Kidney glomerular epithelial cell (primary cell): ENCODE measurements around the gene ADAMTSL1.
A peak's percentile ranks its signal among the peaks of the same experiment; 100 is the strongest.

Experiments used
- DNase-seq: peaks from one replicate; lab custom pipeline; 2025; lab: John Stamatoyannopoulos, UW

The ADAMTSL1 gene

GRCh38 chr9:18473652-18474279, at the start of gene ADAMTSL1:
Gene ADAMTSL1 (plus strand): TSS chr9:18474153. CDS start chr9:18474233, 80 bp downstream.
- DNase-seq = peak; percentile 25

GRCh38 chr9:18427691-18428090, 46.3 kb upstream of the ADAMTSL1 start:
- DNase-seq = no peak

GRCh38 chr9:18428661-18429060, 45.3 kb upstream of the ADAMTSL1 start:
- no peak for DNase-seq

- no peak for DNase-seq
Observed at GRCh38 chr9:18429070-18429469, 44.9 kb upstream of the ADAMTSL1 start.

GRCh38 chr9:18433620-18434019, 40.3 kb upstream of the ADAMTSL1 start:
- no peak for DNase-seq

GRCh38 chr9:18437315-18438201, 36.4 kb upstream of the ADAMTSL1 start:
- DNase-seq = no peak

GRCh38 chr9:18438300-18438925, 35.5 kb upstream of the ADAMTSL1 start:
- DNase-seq = no peak

GRCh38 chr9:18438951-18439350, 35.0 kb upstream of the ADAMTSL1 start:
- no peak for DNase-seq

GRCh38 chr9:18441261-18441660, 32.7 kb upstream of the ADAMTSL1 start:
- DNase-seq = no peak

GRCh38 chr9:18442629-18443491, 31.1 kb upstream of the ADAMTSL1 start:
- peak; percentile 78 for DNase-seq

- no peak for DNase-seq
Observed at GRCh38 chr9:18447131-18447530, 26.8 kb upstream of the ADAMTSL1 start.

- DNase-seq = no peak
Observed at GRCh38 chr9:18447541-18447940, 26.4 kb upstream of the ADAMTSL1 start.

- no peak for DNase-seq
Observed at GRCh38 chr9:18448101-18448500, 25.9 kb upstream of the ADAMTSL1 start.

GRCh38 chr9:18451406-18451805, 22.5 kb upstream of the ADAMTSL1 start:
- DNase-seq = no peak

GRCh38 chr9:18452276-18452675, 21.7 kb upstream of the ADAMTSL1 start:
- no peak for DNase-seq

- no peak for DNase-seq
Observed at GRCh38 chr9:18456624-18457237, 17.2 kb upstream of the ADAMTSL1 start.

- DNase-seq = no peak
Observed at GRCh38 chr9:18457510-18457909, 16.4 kb upstream of the ADAMTSL1 start.

GRCh38 chr9:18459962-18460584, 13.9 kb upstream of the ADAMTSL1 start:
- DNase-seq = peak; percentile 15

- no peak for DNase-seq
Observed at GRCh38 chr9:18461496-18461895, 12.5 kb upstream of the ADAMTSL1 start.

- DNase-seq = peak; percentile 41
Observed at GRCh38 chr9:18463991-18464390, 10.0 kb upstream of the ADAMTSL1 start.

- no peak for DNase-seq
Observed at GRCh38 chr9:18466101-18466500, 7.9 kb upstream of the ADAMTSL1 start.
